Endodermal cell (in vitro differentiated cells): Measurements from ENCODE around the gene PLK5. TPM values are rescaled to one million over a fixed set of nuclear protein-coding genes. Genes with fewer than 3 reads are reported as not detected.

Experiments
- DNase-seq: peaks from one replicate; pipeline ENCODE4 v3.0.0-alpha.2; 2017
- H3K27ac ChIP-seq: 2 replicates; pipeline ENCODE4 v1.5.1; 2013; ENCODE audit warnings: mild to moderate bottlenecking, low read depth, low read length, moderate library complexity
- H3K27me3 ChIP-seq: 2 replicates; pipeline ENCODE4 v1.6.1; 2013; ENCODE audit warnings: mild to moderate bottlenecking, low read length, moderate library complexity; ENCODE audit not compliant: insufficient read depth, control insufficient read depth, poor library complexity, severe bottlenecking
- H3K36me3 ChIP-seq: 2 replicates; pipeline ENCODE4 v1.7.0; 2013; ENCODE audit warnings: mild to moderate bottlenecking, low read length, moderate library complexity; ENCODE audit not compliant: control insufficient read depth, insufficient read depth
- H3K4me1 ChIP-seq: one replicate; pipeline ENCODE4 v1.7.0; 2013; ENCODE audit warnings: low read length; ENCODE audit not compliant: control insufficient read depth, insufficient read depth
- H3K4me3 ChIP-seq: 2 replicates; pipeline ENCODE4 v1.5.1; 2013; ENCODE audit warnings: mild to moderate bottlenecking, low read length, moderate library complexity
- H3K9ac ChIP-seq: 2 replicates; pipeline ENCODE4 v1.6.1; 2013; ENCODE audit warnings: mild to moderate bottlenecking, low read length, moderate library complexity; ENCODE audit not compliant: poor library complexity, severe bottlenecking; ENCODE audit errors: extremely low read depth
- H3K9me3 ChIP-seq: 2 replicates; pipeline ENCODE4 v1.6.1; 2013; ENCODE audit warnings: mild to moderate bottlenecking, low read length, moderate library complexity; ENCODE audit not compliant: control insufficient read depth
- H3K27ac Mint-ChIP-seq: 2 replicates; pipeline ENCODE4 v1.8.0; 2020; ENCODE audit warnings: mixed read lengths
- H3K27me3 Mint-ChIP-seq: 2 replicates; pipeline ENCODE4 v1.8.0; 2021; ENCODE audit warnings: mild to moderate bottlenecking, mixed read lengths; ENCODE audit not compliant: insufficient read depth
- H3K36me3 Mint-ChIP-seq: 2 replicates; pipeline ENCODE4 v1.8.0; 2020; ENCODE audit warnings: low read depth, mixed read lengths
- H3K4me1 Mint-ChIP-seq: 2 replicates; pipeline ENCODE4 v1.8.0; 2020; ENCODE audit warnings: mixed read lengths
- H3K4me3 Mint-ChIP-seq: 2 replicates; pipeline ENCODE4 v1.8.0; 2020; ENCODE audit warnings: mild to moderate bottlenecking, moderate library complexity, mixed read lengths
- H3K9me3 Mint-ChIP-seq: 2 replicates; pipeline ENCODE4 v1.8.0; 2020; ENCODE audit warnings: mild to moderate bottlenecking, mixed read lengths
- CTCF ChIP-seq: fragments of 200-600 bp; sonication (generic); conservative IDR thresholded peaks from 2 replicates; pipeline ENCODE4 v1.5.0; 2021; ENCODE audit warnings: antibody characterized with exemption, mild to moderate bottlenecking
- WGBS, 2 experiments: methylation state at CpG; one replicate each; pipeline versions ENCODE4 v1.1.5 to v1.1.7; 2013; ENCODE audit warnings: missing lambda C conversion rate in 2 of 2, mixed read lengths in 1 of 2; ENCODE audit not compliant: insufficient coverage in 1 of 2, insufficient read length in 1 of 2; 5-methylcytosine and 5-hydroxymethylcytosine counted together
- total RNA-seq, 2 donors: library from RNA; stranded (reverse); fragmentation: NEBNext Ultra II Directional in 1 of 2; extraction: Animal tissue kit (Norgen Biotek cat#: 25700) in 1 of 2; gene quantifications; 2 replicates in 1 of 2; 3 replicates in 1 of 2; pipeline ENCODE4 v1.2.1, GENCODE V29; 2021

The PLK5 gene
- total RNA-seq, 2 donors from 2014 or later: 0.48 TPM; not detected in 1

- peaks cover 55% of the 10 kb centered on the region for H3K27me3 ChIP-seq
- DNase-seq: no peak
- WGBS, 2 experiments: 80 to 86% methylated on average over 8 to 14 of the region's 14 CpGs
These were observed 2.2 kb upstream of the PLK5 start for GRCh38 chr19:1521636-1522035.

GRCh38 chr19:1522061-1522460 is 1.8 kb upstream of the PLK5 start:
- Mint-ChIP-seq H3K27me3 (peaks cover 72% of the 10 kb centered on the region), H3K36me3 (no peaks in the 10 kb centered on the region), H3K4me3 (no peak overlapping the region), H3K4me1 (peaks cover 3% of the 10 kb centered on the region), H3K9me3 (no peaks in the 10 kb centered on the region), H3K27ac (no peak overlapping the region)
- H3K9me3 ChIP-seq: no peaks in the 10 kb centered on the region
- H3K27me3 ChIP-seq: peaks cover 57% of the 10 kb centered on the region
- H3K36me3 ChIP-seq: no peaks in the 10 kb centered on the region
- H3K4me3 ChIP-seq: no peak overlapping the region
- WGBS, 2 experiments: 84 to 85% methylated on average over 8 to 9 of the region's 10 CpGs
- no peak for TF ChIP-seq CTCF
- H3K9ac ChIP-seq: no peak overlapping the region
- H3K27ac ChIP-seq: no peak overlapping the region
- no peak for DNase-seq
- no peaks in the 10 kb centered on the region for H3K4me1 ChIP-seq

More at GRCh38 chr19:1521636-1522035, 2.2 kb upstream of the PLK5 start:
- Mint-ChIP-seq H3K4me3 (no peak overlapping the region), H3K27me3 (peaks cover 74% of the 10 kb centered on the region), H3K27ac (no peak overlapping the region), H3K9me3 (peaks cover 1% of the 10 kb centered on the region), H3K4me1 (peaks cover 3% of the 10 kb centered on the region), H3K36me3 (no peaks in the 10 kb centered on the region)
- Histone ChIP-seq H3K27ac (no peak overlapping the region), H3K9me3 (no peaks in the 10 kb centered on the region), H3K4me1 (no peaks in the 10 kb centered on the region), H3K36me3 (no peaks in the 10 kb centered on the region), H3K4me3 (no peak overlapping the region), H3K9ac (no peak overlapping the region)
- TF ChIP-seq CTCF: no peak

- Mint-ChIP-seq H3K4me3 (no peak overlapping the region), H3K9me3 (no peaks in the 10 kb centered on the region), H3K27ac (no peak overlapping the region), H3K36me3 (no peaks in the 10 kb centered on the region), H3K4me1 (peaks cover 3% of the 10 kb centered on the region), H3K27me3 (peaks cover 75% of the 10 kb centered on the region)
- Histone ChIP-seq H3K9ac (no peak overlapping the region), H3K9me3 (no peaks in the 10 kb centered on the region), H3K36me3 (no peaks in the 10 kb centered on the region), H3K27ac (no peak overlapping the region), H3K4me3 (no peak overlapping the region), H3K4me1 (no peaks in the 10 kb centered on the region), H3K27me3 (peaks cover 57% of the 10 kb centered on the region)
- WGBS, 2 experiments: 81 to 91% methylated on average over 10 to 18 of the region's 18 CpGs
- no peak for DNase-seq
- no peak for TF ChIP-seq CTCF
These were observed 1.0 kb upstream of the PLK5 start for GRCh38 chr19:1522838-1523237.
